Upper lobe of left lung (tissue), 6 donors: Measurements from ENCODE around the gene EFR3B. TPM values are rescaled to one million over a fixed set of nuclear protein-coding genes. Genes with fewer than 3 reads are reported as not detected.

Source experiments
- ATAC-seq, 2 donors: fragments of 200-7000 bp; cut with Tn5 transposase; one replicate each; pipeline ENCODE4 v1.9.1; 2022; ENCODE audit warnings: mild to moderate bottlenecking in 2 of 2, moderate library complexity in 2 of 2; ENCODE audit not compliant: low FRiP score in 2 of 2
- DNase-seq, 2 donors: peaks; one replicate each; pipeline ENCODE4 v3.0.0-alpha.2; 2019 to 2020
- H3K27ac ChIP-seq, 4 donors: fragments of 200-600 bp; sonication (generic); one replicate each; pipeline ENCODE4 v1.5.1; 2016 to 2019
- H3K27me3 ChIP-seq, 4 donors: fragments of 200-600 bp; sonication (generic); one replicate each; pipeline ENCODE4 v1.5.1; 2017 to 2019
- H3K36me3 ChIP-seq, 4 donors: fragments of 200-600 bp; sonication (generic); one replicate each; pipeline ENCODE4 v1.5.1; 2016 to 2019
- H3K4me1 ChIP-seq, 4 donors: fragments of 200-600 bp; sonication (generic); one replicate each; pipeline ENCODE4 v1.5.1; 2018 to 2019
- H3K4me3 ChIP-seq, 4 donors: fragments of 200-600 bp; sonication (generic); one replicate each; pipeline ENCODE4 v1.5.1; 2017 to 2019; ENCODE audit warnings: mild to moderate bottlenecking in 2 of 4, moderate library complexity in 1 of 4
- H3K9me3 ChIP-seq, 4 donors: fragments of 200-600 bp; sonication (generic); one replicate each; pipeline ENCODE4 v1.5.1; 2018 to 2019
- CTCF ChIP-seq, 6 experiments: fragments of 450-650 bp in 4 of 6; fragments of 200-600 bp in 2 of 6; sonication (generic) in 2 of 6; IDR thresholded peaks; one replicate each; pipeline ENCODE4 v1.5.1; 2016 to 2019; ENCODE audit warnings: antibody characterized with exemption in 6 of 6
- EP300 ChIP-seq, 4 donors: sonication (generic); formaldehyde crosslinking; IDR thresholded peaks; one replicate each; pipeline ENCODE4 v1.5.1; 2017; ENCODE audit warnings: antibody characterized with exemption in 4 of 4, control low read depth in 2 of 4
- POLR2A ChIP-seq, 4 donors: fragments of 450-650 bp; IDR thresholded peaks; one replicate each; pipeline ENCODE4 v1.5.1; 2016 to 2017; ENCODE audit warnings: antibody characterized with exemption in 4 of 4, mild to moderate bottlenecking in 2 of 4
- POLR2AphosphoS5 ChIP-seq, 2 donors: sonication (generic); formaldehyde crosslinking; IDR thresholded peaks; one replicate each; pipeline ENCODE4 v1.5.1; 2017; ENCODE audit warnings: antibody characterized with exemption in 2 of 2
- WGBS, 2 donors: methylation state at CpG; one replicate each; pipeline ENCODE4 v1.1.5; 2017 to 2018; 5-methylcytosine and 5-hydroxymethylcytosine counted together
- total RNA-seq, 6 donors: library from RNA; depleted of rRNA in 4 of 6; stranded (reverse); fragments of >200 nt in 4 of 6; gene quantifications; one replicate each; pipeline versions ENCODE4 v1.1.0 to v1.2.1, GENCODE V29; 2016 to 2021
- donor health status: DM: no; HTN: no; CAD: no; lungs with moderate emphysema.
- donor health status: DM: no; HTN: yes; CAD: no; lungs with severe emphysema.

The EFR3B gene
- total RNA-seq, 6 donors from 2014 or later, result 5.1 to 15.2 (median 9.5) TPM

- TF ChIP-seq EP300 (IDR thresholded peaks at IDR 0.05) (no peak), POLR2A (IDR thresholded peaks at IDR 0.05) (no peak), POLR2AphosphoS5 (IDR thresholded peaks at IDR 0.05) (no peak), CTCF (IDR thresholded peaks at IDR 0.05) (no peak)
- 87 to 89% methylated on average over 9 of the region's 9 CpGs for WGBS, 2 donors
- Histone ChIP-seq H3K9me3 (no peaks in the 10 kb centered on the region), H3K4me3 (no peak overlapping the region), H3K4me1 (peaks cover 0 to 4% (median 0%) of the 10 kb centered on the region in 4 donors), H3K36me3 (no peaks in the 10 kb centered on the region), H3K27ac (no peak overlapping the region), H3K27me3 (no peaks in the 10 kb centered on the region)
- DNase-seq (no peak), ATAC-seq (no peak)
Observed at GRCh38 chr2:25194576-25195122, 152.8 kb downstream of the EFR3B start.

- WGBS, 2 donors, result 54 to 60% methylated on average over 12 of the region's 12 CpGs
- DNase-seq, result no peak
- H3K27ac ChIP-seq, result no peak overlapping the region
Observed at GRCh38 chr2:25197336-25198208, 155.7 kb downstream of the EFR3B start.

GRCh38 chr2:25198209-25198525 lies 156.3 kb downstream of the EFR3B start:
- no peak for ATAC-seq
- Histone ChIP-seq H3K27ac (no peak overlapping the region), H3K4me3 (no peak overlapping the region), H3K36me3 (no peaks in the 10 kb centered on the region), H3K27me3 (no peaks in the 10 kb centered on the region), H3K9me3 (no peaks in the 10 kb centered on the region), H3K4me1 (peaks cover 0 to 4% (median 0%) of the 10 kb centered on the region in 4 donors)
- TF ChIP-seq POLR2AphosphoS5 (IDR thresholded peaks at IDR 0.05) (no peak), POLR2A (IDR thresholded peaks at IDR 0.05) (no peak)
- 29 to 44% methylated on average over 4 of the region's 4 CpGs for WGBS, 2 donors
- no peak for DNase-seq

More at GRCh38 chr2:25197336-25198208, 155.7 kb downstream of the EFR3B start:
- Histone ChIP-seq H3K36me3 (no peaks in the 10 kb centered on the region), H3K9me3 (no peaks in the 10 kb centered on the region), H3K27me3 (no peaks in the 10 kb centered on the region), H3K4me1 (peaks cover 0 to 4% (median 0%) of the 10 kb centered on the region in 4 donors), H3K4me3 (no peak overlapping the region)
- TF ChIP-seq EP300 (IDR thresholded peaks at IDR 0.05), result no peak
- TF ChIP-seq POLR2A (IDR thresholded peaks at IDR 0.05), result no peak
- no peak for TF ChIP-seq POLR2AphosphoS5 (IDR thresholded peaks at IDR 0.05)
- no peak for TF ChIP-seq CTCF (IDR thresholded peaks at IDR 0.05)
- no peak for ATAC-seq

GRCh38 chr2:25198576-25198975 lies 156.7 kb downstream of the EFR3B start:
- Histone ChIP-seq H3K36me3 (no peaks in the 10 kb centered on the region), H3K9me3 (no peaks in the 10 kb centered on the region), H3K4me1 (peaks cover 0 to 4% (median 0%) of the 10 kb centered on the region in 4 donors), H3K27me3 (no peaks in the 10 kb centered on the region), H3K4me3 (no peak overlapping the region), H3K27ac (no peak overlapping the region)
- ATAC-seq (no peak), DNase-seq (no peak)
- TF ChIP-seq CTCF (IDR thresholded peaks at IDR 0.05), result no peak
- TF ChIP-seq EP300 (IDR thresholded peaks at IDR 0.05), result no peak
- no peak for TF ChIP-seq POLR2AphosphoS5 (IDR thresholded peaks at IDR 0.05)
- no peak for TF ChIP-seq POLR2A (IDR thresholded peaks at IDR 0.05)
- WGBS, 2 donors, result 70 to 91% methylated on average over 5 of the region's 5 CpGs

- Histone ChIP-seq H3K27me3 (no peaks in the 10 kb centered on the region), H3K27ac (no peak overlapping the region), H3K4me1 (peaks cover 0 to 10% (median 3%) of the 10 kb centered on the region in 4 donors), H3K9me3 (no peaks in the 10 kb centered on the region), H3K4me3 (no peak overlapping the region), H3K36me3 (no peaks in the 10 kb centered on the region)
- DNase-seq, result no peak
- no peak for TF ChIP-seq CTCF (IDR thresholded peaks at IDR 0.05)
- ATAC-seq, result no peak
- WGBS, 2 donors, result 84 to 86% methylated on average over 6 of the region's 6 CpGs
Observed at GRCh38 chr2:25201265-25201664, 159.4 kb downstream of the EFR3B start.
